ENCODE data around the gene NTRK2.

Gene NTRK2

DNA sequence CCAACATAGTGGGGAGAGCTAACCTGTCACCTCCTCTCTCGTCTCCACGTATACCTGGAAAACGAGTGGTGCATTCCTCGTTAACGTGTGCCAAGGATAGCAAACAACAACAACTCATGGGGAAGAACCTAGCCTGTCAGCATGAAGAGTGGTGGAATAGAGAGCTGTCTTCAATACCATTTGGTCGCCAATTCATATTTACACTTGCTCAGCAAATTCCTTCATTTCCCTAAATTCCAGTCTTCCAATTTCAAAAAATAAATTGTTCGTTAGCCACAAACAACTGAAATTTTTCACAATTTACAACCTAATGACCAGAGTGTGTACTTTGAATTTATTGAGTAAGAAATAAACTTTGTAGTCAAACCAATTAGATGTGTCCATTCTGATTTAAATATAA is 344.8 kb downstream of the NTRK2 start:
- H3K4me3 ChIP-seq (ENCODE audit: low read depth, low read length) = no peak overlapping the region
- no peak overlapping the region for H3K27ac ChIP-seq (ENCODE audit: low read depth, low read length)
- no peaks in the 10 kb centered on the region for H3K36me3 ChIP-seq (ENCODE audit: control insufficient read depth, insufficient read depth, low read length)
- no peaks in the 10 kb centered on the region for H3K9me3 ChIP-seq (ENCODE audit: control insufficient read depth, insufficient read depth, low read length)
- H3K27me3 ChIP-seq (ENCODE audit: control insufficient read depth, insufficient read depth, low read length) = no peaks in the 10 kb centered on the region
- H3K9ac ChIP-seq (ENCODE audit: low read depth, low read length) = no peak overlapping the region
- no peaks in the 10 kb centered on the region for H3K4me1 ChIP-seq (ENCODE audit: control insufficient read depth, insufficient read depth, low read length)

DNA sequence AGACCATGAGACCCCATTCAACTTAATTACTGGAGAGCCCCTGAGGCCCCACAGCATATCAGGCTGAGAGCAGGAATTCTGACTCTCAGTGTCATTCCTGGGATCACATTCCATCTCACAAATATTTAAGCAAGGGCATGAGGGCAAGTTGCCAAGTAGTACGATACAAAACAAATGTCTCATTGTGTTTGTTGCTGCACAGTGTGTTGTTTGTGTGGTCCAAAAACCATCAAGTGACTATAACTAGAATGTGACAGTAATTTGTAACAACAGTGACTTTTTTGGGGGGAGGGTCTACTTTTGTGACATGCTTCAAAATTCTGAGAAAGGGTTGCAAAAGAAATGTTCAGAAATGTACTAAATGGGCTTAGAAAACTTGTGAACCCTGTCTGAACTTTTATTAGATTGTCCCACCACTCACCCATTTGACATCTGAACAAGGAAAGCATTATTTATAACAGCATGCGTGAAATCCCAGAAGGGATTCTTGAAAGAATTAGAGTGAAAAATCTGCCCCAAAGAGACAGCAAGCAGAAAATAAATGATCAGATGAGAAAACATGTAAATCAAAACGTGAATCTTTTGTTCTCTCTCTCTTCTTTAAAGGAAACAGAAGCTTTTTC is 347.0 kb downstream of the NTRK2 start:
- no peaks in the 10 kb centered on the region for H3K36me3 ChIP-seq (ENCODE audit: control insufficient read depth, insufficient read depth, low read length)
- no peak overlapping the region for H3K4me3 ChIP-seq (ENCODE audit: low read depth, low read length)
- no peak overlapping the region for H3K27ac ChIP-seq (ENCODE audit: low read depth, low read length)
- no peak overlapping the region for H3K9ac ChIP-seq (ENCODE audit: low read depth, low read length)
- H3K27me3 ChIP-seq (ENCODE audit: control insufficient read depth, insufficient read depth, low read length) = no peaks in the 10 kb centered on the region
- no peaks in the 10 kb centered on the region for H3K4me1 ChIP-seq (ENCODE audit: control insufficient read depth, insufficient read depth, low read length)
- H3K9me3 ChIP-seq (ENCODE audit: control insufficient read depth, insufficient read depth, low read length) = no peaks in the 10 kb centered on the region

DNA sequence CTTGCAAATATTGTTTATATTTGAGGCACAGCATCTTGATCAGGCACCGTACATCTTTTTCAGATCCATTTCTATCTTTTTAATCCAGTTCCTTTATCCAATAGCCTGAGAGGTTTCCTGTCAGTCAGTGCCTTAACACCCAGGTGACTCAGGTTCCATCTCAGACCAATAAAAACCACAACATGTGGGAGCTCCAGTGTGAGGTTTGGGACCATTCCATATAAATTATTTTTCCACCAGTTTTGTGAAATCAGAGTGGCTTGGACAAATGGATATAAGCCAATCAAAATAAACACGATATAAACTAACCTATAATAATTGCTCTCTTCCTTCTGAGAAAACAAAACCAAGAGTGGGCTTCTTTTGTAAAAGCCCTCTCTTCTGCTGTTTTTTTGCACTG is 351.3 kb downstream of the NTRK2 start:
- Histone ChIP-seq H3K4me3 (ENCODE audit: low read depth, low read length) (no peak overlapping the region), H3K4me1 (ENCODE audit: control insufficient read depth, insufficient read depth, low read length) (no peaks in the 10 kb centered on the region), H3K9ac (ENCODE audit: low read depth, low read length) (no peak overlapping the region), H3K27ac (ENCODE audit: low read depth, low read length) (no peak overlapping the region), H3K36me3 (ENCODE audit: control insufficient read depth, insufficient read depth, low read length) (no peaks in the 10 kb centered on the region), H3K9me3 (ENCODE audit: control insufficient read depth, insufficient read depth, low read length) (no peaks in the 10 kb centered on the region), H3K27me3 (ENCODE audit: control insufficient read depth, insufficient read depth, low read length) (no peaks in the 10 kb centered on the region)

DNA sequence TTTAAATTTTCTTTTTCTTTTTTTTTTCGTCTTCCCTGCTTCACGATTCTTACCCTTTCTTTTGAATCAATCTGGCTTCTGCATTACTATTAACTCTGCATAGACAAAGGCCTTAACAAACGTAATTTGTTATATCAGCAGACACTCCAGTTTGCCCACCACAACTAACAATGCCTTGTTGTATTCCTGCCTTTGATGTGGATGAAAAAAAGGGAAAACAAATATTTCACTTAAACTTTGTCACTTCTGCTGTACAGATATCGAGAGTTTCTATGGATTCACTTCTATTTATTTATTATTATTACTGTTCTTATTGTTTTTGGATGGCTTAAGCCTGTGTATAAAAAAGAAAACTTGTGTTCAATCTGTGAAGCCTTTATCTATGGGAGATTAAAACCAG is 352.2 kb downstream of the NTRK2 start:
- Histone ChIP-seq H3K4me3 (ENCODE audit: low read depth, low read length) (no peak overlapping the region), H3K36me3 (ENCODE audit: control insufficient read depth, insufficient read depth, low read length) (no peaks in the 10 kb centered on the region), H3K9me3 (ENCODE audit: control insufficient read depth, insufficient read depth, low read length) (no peaks in the 10 kb centered on the region), H3K27ac (ENCODE audit: low read depth, low read length) (no peak overlapping the region), H3K27me3 (ENCODE audit: control insufficient read depth, insufficient read depth, low read length) (no peaks in the 10 kb centered on the region), H3K4me1 (ENCODE audit: control insufficient read depth, insufficient read depth, low read length) (no peaks in the 10 kb centered on the region), H3K9ac (ENCODE audit: low read depth, low read length) (no peak overlapping the region)

DNA sequence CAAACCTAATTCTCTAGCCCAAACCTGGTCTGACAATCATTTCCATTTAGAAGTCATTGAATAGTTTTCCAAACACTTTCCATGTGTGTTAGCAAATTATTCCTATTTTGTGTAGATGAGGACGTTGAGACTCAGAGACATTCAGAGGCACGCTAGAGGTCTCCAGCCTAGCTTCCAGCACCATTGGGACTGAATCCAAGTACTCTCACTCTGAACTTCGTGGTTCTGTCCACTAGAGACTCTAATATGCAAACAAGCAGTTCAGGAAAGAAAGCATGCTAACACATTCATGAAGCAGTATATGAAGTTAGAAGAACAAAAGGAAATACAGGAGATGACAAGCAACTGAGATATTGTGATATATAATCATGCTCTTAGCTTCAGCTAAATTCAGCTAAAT is 354.8 kb downstream of the NTRK2 start:
- Histone ChIP-seq H3K36me3 (ENCODE audit: control insufficient read depth, insufficient read depth, low read length) (no peaks in the 10 kb centered on the region), H3K27me3 (ENCODE audit: control insufficient read depth, insufficient read depth, low read length) (no peaks in the 10 kb centered on the region), H3K4me1 (ENCODE audit: control insufficient read depth, insufficient read depth, low read length) (no peaks in the 10 kb centered on the region), H3K9ac (ENCODE audit: low read depth, low read length) (no peak overlapping the region), H3K9me3 (ENCODE audit: control insufficient read depth, insufficient read depth, low read length) (no peaks in the 10 kb centered on the region), H3K4me3 (ENCODE audit: low read depth, low read length) (no peak overlapping the region), H3K27ac (ENCODE audit: low read depth, low read length) (no peak overlapping the region)

DNA sequence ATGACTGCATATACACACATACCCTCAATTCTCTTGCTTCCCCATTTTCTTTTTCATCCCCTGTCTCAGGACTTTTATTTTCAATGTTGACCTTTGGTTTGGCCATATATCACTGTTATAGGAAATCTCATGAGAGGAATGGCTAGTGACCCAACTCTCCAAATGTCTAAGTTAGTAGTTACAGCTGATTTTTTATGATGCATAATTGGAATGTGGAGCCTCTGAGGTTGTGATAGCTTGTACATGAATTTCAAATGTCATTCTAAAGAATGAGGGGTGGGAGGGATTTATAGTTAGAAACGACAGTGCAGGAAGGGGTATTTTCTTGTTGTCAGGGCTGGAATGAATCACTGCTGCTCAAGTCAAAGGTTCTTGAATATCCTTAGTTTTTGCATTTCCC is 356.1 kb downstream of the NTRK2 start:
- no peaks in the 10 kb centered on the region for H3K27me3 ChIP-seq (ENCODE audit: control insufficient read depth, insufficient read depth, low read length)
- no peaks in the 10 kb centered on the region for H3K4me1 ChIP-seq (ENCODE audit: control insufficient read depth, insufficient read depth, low read length)
- H3K4me3 ChIP-seq (ENCODE audit: low read depth, low read length) = no peak overlapping the region
- no peak overlapping the region for H3K9ac ChIP-seq (ENCODE audit: low read depth, low read length)
- no peaks in the 10 kb centered on the region for H3K9me3 ChIP-seq (ENCODE audit: control insufficient read depth, insufficient read depth, low read length)
- H3K27ac ChIP-seq (ENCODE audit: low read depth, low read length) = no peak overlapping the region
- H3K36me3 ChIP-seq (ENCODE audit: control insufficient read depth, insufficient read depth, low read length) = no peaks in the 10 kb centered on the region

DNA sequence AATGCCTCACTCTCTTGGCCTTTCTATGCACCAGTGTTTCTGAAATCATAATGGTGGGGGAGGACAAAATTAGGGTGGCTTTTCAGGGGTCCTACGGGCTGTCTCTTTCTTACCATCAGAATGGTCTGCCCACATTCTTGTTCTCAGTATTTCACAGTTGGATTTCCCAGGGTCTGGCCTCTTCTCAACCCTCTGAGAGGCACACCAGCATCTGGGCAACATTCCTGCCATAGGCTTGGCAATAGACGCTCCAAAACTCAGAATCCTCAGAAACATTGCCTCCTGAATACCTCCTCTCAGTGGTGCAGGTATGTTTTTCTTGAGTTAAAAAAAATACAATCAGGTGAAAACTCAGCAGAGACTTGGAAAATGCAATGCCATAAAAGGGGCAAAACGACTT is 358.3 kb downstream of the NTRK2 start:
- Histone ChIP-seq H3K4me1 (ENCODE audit: control insufficient read depth, insufficient read depth, low read length) (no peaks in the 10 kb centered on the region), H3K9me3 (ENCODE audit: control insufficient read depth, insufficient read depth, low read length) (no peaks in the 10 kb centered on the region), H3K9ac (ENCODE audit: low read depth, low read length) (no peak overlapping the region), H3K36me3 (ENCODE audit: control insufficient read depth, insufficient read depth, low read length) (no peaks in the 10 kb centered on the region), H3K4me3 (ENCODE audit: low read depth, low read length) (no peak overlapping the region), H3K27me3 (ENCODE audit: control insufficient read depth, insufficient read depth, low read length) (no peaks in the 10 kb centered on the region), H3K27ac (ENCODE audit: low read depth, low read length) (no peak overlapping the region)

DNA sequence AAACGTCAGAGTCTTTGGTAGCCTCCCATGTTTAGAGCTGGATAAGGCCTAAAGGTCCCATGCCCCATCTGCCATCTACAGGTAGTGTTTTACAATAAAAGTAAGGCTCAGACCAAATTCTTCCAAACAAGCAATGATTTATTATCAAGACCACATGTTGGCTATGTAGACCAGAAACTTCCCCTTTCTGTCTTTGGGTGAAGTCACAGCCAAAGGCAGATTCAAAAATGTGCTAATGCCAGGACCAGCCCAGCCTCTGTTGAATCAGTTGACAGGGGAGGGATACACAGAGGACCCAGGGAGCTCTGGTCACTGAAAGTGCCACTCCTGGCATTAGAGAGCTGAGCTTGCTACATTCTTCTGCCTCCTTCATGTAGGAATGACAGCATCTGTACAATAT is 360.8 kb downstream of the NTRK2 start:
- H3K4me3 ChIP-seq (ENCODE audit: low read depth, low read length) = no peak overlapping the region
- H3K27me3 ChIP-seq (ENCODE audit: control insufficient read depth, insufficient read depth, low read length) = no peaks in the 10 kb centered on the region
- no peaks in the 10 kb centered on the region for H3K9me3 ChIP-seq (ENCODE audit: control insufficient read depth, insufficient read depth, low read length)
- no peak overlapping the region for H3K27ac ChIP-seq (ENCODE audit: low read depth, low read length)
- H3K4me1 ChIP-seq (ENCODE audit: control insufficient read depth, insufficient read depth, low read length) = no peaks in the 10 kb centered on the region
- H3K36me3 ChIP-seq (ENCODE audit: control insufficient read depth, insufficient read depth, low read length) = no peaks in the 10 kb centered on the region
- no peak overlapping the region for H3K9ac ChIP-seq (ENCODE audit: low read depth, low read length)

DNA sequence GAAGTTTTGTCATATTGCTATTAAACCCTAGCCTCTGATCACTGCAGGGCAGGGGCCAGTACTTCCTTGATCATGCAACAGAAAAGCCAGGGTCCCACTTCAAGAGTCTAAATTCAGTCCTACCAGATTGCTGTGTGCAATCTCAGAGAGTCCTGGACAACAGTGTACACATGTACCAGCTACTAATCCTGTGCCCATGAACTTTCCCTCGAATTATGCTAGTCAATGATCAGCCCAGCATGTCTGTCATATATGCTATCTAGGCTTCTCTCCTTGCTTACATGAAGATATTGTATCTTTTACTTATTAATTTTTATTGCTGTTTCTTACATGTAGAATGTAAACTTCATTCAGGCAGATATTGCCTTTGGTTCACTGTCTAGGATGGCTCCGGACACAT is 367.0 kb downstream of the NTRK2 start:
- H3K27me3 ChIP-seq (ENCODE audit: control insufficient read depth, insufficient read depth, low read length) = no peaks in the 10 kb centered on the region
- no peaks in the 10 kb centered on the region for H3K9me3 ChIP-seq (ENCODE audit: control insufficient read depth, insufficient read depth, low read length)
- H3K9ac ChIP-seq (ENCODE audit: low read depth, low read length) = no peak overlapping the region

DNA sequence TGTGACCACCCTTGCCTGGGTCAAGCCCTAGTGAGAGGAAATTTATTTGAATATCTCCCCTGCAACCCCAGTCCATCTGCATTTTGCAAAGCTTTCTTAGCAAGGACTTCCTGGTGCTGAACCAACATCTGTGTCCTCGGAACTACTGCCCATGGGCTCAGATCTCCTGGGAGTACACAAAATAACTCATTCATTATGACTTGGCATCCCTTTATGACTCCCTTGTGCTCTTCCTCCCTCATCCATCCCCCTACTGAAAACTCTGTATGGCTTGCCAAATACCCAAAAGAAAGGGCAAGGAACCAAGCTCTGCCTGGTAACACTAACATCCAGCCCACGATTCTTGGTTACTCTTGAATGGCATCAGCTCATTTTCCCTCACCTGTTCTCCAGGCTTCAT is 368.5 kb downstream of the NTRK2 start:
- Histone ChIP-seq H3K27me3 (ENCODE audit: control insufficient read depth, insufficient read depth, low read length) (no peaks in the 10 kb centered on the region), H3K4me1 (ENCODE audit: control insufficient read depth, insufficient read depth, low read length) (peaks cover 18% of the 10 kb centered on the region), H3K9me3 (ENCODE audit: control insufficient read depth, insufficient read depth, low read length) (no peaks in the 10 kb centered on the region), H3K27ac (ENCODE audit: low read depth, low read length) (no peak overlapping the region), H3K4me3 (ENCODE audit: low read depth, low read length) (no peak overlapping the region), H3K9ac (ENCODE audit: low read depth, low read length) (no peak overlapping the region), H3K36me3 (ENCODE audit: control insufficient read depth, insufficient read depth, low read length) (no peaks in the 10 kb centered on the region)

More for the DNA sequence above, 367.0 kb downstream of the NTRK2 start:
- Histone ChIP-seq H3K4me1 (ENCODE audit: control insufficient read depth, insufficient read depth, low read length) (peaks cover 18% of the 10 kb centered on the region), H3K27ac (ENCODE audit: low read depth, low read length) (no peak overlapping the region), H3K4me3 (ENCODE audit: low read depth, low read length) (no peak overlapping the region), H3K36me3 (ENCODE audit: control insufficient read depth, insufficient read depth, low read length) (no peaks in the 10 kb centered on the region)

DNA sequence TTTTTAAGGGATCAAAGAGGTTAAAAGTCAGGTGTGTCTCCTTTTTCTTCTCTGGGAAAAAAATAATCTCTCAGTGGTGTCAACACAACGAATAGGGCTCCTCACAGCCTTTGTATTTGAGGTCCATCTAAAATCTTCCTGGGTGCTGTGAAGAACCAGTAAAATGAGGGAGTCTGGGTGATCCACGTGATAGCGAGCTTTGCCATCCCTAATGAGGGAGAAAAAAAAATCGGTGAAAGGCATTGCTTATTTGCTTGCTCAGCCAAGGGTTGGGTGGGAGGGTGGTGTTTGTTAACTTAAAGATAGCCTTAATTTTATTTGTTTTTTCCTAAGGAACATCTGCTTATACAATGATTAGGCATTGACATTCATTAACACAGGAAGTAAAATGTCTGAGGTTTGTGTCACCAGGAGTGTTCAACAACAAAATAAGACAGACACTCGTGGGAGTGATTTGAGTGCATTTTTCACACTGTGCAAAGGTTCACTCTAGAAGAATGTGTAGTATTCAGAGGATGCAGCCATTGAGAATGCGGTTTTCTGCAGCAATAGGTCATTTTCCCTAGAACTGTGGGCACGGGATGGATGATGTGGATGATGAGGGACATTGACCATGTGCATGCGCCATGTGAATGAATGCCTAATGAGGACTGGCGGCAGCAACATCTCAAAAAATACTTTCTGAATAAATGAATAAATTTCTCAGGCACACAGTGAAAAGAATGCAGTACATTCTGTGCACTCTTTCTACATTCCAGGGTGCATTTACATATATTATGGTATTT is 369.5 kb downstream of the NTRK2 start:
- H3K9ac ChIP-seq (ENCODE audit: low read depth, low read length) = no peak overlapping the region
- H3K4me3 ChIP-seq (ENCODE audit: low read depth, low read length) = no peak overlapping the region
- H3K27me3 ChIP-seq (ENCODE audit: control insufficient read depth, insufficient read depth, low read length) = no peaks in the 10 kb centered on the region
- no peak overlapping the region for H3K27ac ChIP-seq (ENCODE audit: low read depth, low read length)
- no peaks in the 10 kb centered on the region for H3K9me3 ChIP-seq (ENCODE audit: control insufficient read depth, insufficient read depth, low read length)
- H3K4me1 ChIP-seq (ENCODE audit: control insufficient read depth, insufficient read depth, low read length) = peaks cover 18% of the 10 kb centered on the region
- H3K36me3 ChIP-seq (ENCODE audit: control insufficient read depth, insufficient read depth, low read length) = no peaks in the 10 kb centered on the region
